PFSK-1 (cell line): Measurements from ENCODE around the gene FAT2.

Experiments used
- POLR2AphosphoS5 ChIP-seq: IDR thresholded peaks from 2 replicates; pipeline ENCODE4 v1.6.1; 2012; ENCODE audit warnings: low read depth, mild to moderate bottlenecking, control low read depth, low read length, moderate library complexity
- SIN3A ChIP-seq: IDR thresholded peaks from 2 replicates; pipeline ENCODE4 v1.6.1; 2012; ENCODE audit warnings: mild to moderate bottlenecking, low read length, moderate library complexity, borderline replicate concordance; ENCODE audit not compliant: insufficient read depth
- TAF1 ChIP-seq: IDR thresholded peaks from 2 replicates; pipeline ENCODE4 v1.6.1; 2012; ENCODE audit warnings: low read length, control low read depth, borderline replicate concordance; ENCODE audit not compliant: insufficient read depth
- TF ChIP-seq, protein P1 (sequence below), 2 experiments: IDR thresholded peaks; 2 replicates each; pipeline versions ENCODE4 v1.6.1 to v1.8.0; 2011 to 2012; ENCODE audit warnings: low read depth in 2 of 2, low read length in 2 of 2, control low read depth in 1 of 2, inconsistent platforms in 1 of 2, mild to moderate bottlenecking in 1 of 2, moderate library complexity in 1 of 2; ENCODE audit not compliant: insufficient read depth in 1 of 2

DNA sequence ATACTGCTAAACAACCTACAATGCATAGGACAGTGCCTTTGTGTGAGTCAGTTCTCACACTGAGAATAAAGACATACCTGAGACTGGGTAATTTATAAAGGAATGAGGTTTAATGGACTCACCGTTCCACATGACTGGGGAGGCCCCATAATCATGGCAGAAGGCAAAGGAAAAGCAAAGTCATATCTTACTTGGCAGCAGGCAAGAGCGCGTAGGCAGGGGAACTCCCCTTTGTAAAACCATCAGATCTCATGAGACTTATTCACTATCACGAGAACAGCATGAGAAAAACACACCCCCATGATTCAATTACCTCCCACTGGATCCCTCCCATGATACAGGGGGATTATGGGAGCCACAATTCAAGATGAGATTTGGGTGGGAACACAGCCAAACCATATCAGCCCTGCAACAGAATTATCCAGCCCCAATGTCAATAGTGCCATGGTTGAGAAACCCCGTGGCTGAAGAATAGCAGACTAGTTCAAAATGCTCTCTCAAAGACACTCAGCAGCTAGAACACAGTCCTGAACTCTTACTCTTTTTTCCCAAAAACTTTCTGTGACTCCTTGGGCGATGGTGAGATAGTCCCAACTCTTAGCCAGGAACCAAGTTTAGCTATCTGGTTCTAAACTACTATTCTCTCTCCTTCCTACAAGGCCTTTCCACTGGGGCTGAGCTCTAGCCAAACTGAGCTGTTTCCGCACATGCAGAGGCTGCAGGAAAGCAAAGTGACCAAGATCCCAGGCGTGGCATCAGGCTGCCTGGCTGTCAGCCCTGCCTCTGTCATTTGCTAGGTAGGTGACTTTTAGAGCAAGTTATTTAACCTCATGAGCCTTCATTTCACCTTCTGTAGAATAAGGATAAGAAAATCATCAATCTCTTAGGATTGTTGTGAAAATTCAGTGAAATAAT, 21.7 kb downstream of the FAT2 start:
- TF ChIP-seq POLR2AphosphoS5 (no peak), TAF1 (no peak), SIN3A (no peak)
- TF ChIP-seq, protein P1, sequence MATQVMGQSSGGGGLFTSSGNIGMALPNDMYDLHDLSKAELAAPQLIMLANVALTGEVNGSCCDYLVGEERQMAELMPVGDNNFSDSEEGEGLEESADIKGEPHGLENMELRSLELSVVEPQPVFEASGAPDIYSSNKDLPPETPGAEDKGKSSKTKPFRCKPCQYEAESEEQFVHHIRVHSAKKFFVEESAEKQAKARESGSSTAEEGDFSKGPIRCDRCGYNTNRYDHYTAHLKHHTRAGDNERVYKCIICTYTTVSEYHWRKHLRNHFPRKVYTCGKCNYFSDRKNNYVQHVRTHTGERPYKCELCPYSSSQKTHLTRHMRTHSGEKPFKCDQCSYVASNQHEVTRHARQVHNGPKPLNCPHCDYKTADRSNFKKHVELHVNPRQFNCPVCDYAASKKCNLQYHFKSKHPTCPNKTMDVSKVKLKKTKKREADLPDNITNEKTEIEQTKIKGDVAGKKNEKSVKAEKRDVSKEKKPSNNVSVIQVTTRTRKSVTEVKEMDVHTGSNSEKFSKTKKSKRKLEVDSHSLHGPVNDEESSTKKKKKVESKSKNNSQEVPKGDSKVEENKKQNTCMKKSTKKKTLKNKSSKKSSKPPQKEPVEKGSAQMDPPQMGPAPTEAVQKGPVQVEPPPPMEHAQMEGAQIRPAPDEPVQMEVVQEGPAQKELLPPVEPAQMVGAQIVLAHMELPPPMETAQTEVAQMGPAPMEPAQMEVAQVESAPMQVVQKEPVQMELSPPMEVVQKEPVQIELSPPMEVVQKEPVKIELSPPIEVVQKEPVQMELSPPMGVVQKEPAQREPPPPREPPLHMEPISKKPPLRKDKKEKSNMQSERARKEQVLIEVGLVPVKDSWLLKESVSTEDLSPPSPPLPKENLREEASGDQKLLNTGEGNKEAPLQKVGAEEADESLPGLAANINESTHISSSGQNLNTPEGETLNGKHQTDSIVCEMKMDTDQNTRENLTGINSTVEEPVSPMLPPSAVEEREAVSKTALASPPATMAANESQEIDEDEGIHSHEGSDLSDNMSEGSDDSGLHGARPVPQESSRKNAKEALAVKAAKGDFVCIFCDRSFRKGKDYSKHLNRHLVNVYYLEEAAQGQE (IDR thresholded peaks at IDR 0.05; ENCODE audit: insufficient read depth in 1 of 2, low read depth in 2 of 2, low read length in 2 of 2) = no peak
